GM12801 (cell line): Measurements from ENCODE around the gene GNB2.

Experiments used
- CTCF ChIP-seq: IDR thresholded peaks from one replicate; pipeline ENCODE4 v1.5.1; 2011; ENCODE audit warnings: control low read depth; ENCODE audit not compliant: insufficient read length; ENCODE audit errors: extremely low read depth

GNB2 gene

GRCh38 chr7:100676501-100677306, 3.2 kb downstream of the GNB2 start:
- TF ChIP-seq CTCF: no peak

- no peak for TF ChIP-seq CTCF
These were observed 4.0 kb downstream of the GNB2 start for GRCh38 chr7:100677308-100678267.

- no peak for TF ChIP-seq CTCF
These were observed 4.9 kb downstream of the GNB2 start for GRCh38 chr7:100678291-100678984.

GRCh38 chr7:100679129-100679926, 5.8 kb downstream of the GNB2 start:
- TF ChIP-seq CTCF: no peak

GRCh38 chr7:100679927-100680575, 6.5 kb downstream of the GNB2 start:
- no peak for TF ChIP-seq CTCF

- TF ChIP-seq CTCF: no peak
These were observed 7.2 kb downstream of the GNB2 start for GRCh38 chr7:100680576-100681271.
